DMS53 (cell line): ENCODE measurements around the gene FAXDC2.

ENCODE experiments used
- DNase-seq: peaks from one replicate; lab custom pipeline; 2025; lab: John Stamatoyannopoulos, UW

Gene FAXDC2

DNA sequence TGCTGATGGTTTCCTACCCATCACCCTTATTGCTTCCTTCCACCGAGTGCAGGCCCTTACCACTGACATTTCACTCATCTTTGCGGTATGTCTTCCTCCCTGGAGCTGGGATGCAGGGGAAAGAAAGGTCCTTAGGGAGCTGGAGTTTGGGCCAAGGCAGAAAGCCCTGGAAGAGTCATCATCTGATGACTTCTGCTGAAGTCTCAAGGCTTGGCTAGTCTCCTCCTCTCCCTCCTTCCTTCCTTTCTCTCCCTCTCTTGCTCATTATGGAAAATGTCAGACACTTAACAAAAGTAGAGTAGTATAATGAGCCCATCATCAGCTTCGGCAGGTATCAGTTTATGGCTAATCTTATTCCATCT is 55.2 kb downstream of the FAXDC2 start:
- DNase-seq: no peak

DNA sequence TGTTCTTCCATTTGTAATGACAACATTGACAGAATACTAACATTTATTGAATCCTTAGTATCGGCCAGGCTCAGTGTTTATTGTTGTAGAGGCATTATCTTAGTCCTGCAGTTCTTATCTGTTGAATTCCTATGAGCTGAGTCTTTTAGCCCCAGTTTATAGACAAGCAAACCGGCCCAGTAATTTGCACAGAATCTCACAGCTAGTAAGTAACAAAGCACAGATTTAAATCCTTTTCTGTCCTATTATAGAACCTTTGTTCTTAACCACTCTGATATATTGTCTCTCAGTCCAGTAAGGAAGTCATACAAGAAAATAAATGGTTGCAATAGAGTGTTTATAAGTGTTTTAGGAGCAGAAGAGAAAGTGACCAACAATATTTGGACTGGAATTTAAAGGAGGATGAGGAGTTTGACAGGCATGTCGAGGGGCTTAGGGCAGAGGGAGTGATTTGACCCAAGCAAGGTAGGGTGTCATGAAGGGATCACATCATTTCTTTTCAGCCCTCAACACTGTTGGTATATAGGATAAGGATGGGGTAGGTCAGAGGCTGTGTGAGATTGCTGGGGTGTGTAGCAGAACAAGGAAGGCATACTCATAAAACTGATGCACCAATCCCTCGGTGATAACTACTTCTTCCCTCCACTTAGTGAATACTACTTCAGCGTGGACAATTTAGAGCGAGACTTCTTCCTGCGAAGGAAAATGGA is 55.7 kb downstream of the FAXDC2 start:
- no peak for DNase-seq

DNA sequence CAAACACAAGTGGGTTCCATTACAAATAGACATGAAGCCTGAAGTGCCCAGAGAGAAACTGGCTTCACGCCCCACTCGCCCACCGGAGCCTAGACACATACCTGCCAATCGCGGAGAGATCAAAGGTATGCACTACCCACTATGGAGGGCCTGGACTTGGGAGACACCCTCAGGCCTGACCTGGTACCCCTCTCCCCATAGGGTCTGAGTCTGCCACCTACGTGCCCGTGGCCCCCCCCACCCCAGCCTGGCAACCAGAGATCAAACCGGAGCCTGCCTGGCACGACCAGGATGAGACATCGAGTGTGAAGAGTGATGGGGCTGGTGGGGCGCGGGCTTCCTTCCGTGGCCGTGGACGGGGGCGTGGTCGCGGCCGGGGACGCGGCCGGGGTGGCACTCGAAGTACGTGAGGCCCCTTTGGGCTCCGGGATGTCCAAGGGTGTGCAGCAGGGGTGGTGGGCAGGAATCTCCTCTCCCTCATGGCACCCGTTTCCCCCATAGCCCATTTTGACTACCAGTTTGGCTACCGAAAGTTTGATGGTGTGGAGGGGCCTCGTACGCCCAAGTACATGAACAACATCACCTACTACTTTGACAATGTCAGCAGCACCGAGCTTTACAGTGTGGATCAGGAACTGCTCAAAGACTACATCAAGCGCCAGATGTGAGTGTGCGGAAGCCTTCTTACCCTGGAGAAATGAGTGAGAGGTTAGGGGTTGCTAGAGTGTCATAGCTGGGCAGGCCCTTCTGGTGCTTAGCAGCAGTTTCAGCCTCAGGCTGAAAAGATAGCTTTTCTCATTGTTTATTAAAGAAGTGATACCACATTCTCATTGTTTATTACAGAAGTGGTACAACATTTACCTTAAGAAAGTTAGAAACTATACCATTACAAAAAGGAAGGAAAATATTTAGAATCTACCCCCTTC is 56.5 kb downstream of the FAXDC2 start:
- no peak for DNase-seq

DNA sequence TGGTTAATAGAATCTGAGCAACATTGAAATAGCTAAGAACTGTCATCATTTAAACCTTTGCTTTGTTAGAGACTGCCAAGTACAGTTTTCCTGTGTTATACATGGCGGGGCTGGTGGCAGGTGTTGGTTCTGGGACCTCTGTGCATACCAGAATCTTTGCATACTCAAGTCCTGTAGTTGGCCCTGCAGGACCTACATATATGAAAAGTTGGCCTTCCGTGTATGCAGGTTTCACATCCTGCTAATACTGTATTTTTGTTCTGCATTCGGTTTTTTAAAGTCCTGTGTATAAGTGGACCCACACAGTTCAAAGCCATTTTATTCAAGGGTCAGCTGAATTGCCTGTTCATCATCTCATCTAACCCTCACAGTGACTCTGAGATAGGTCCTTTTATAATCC is 58.9 kb downstream of the FAXDC2 start:
- no peak for DNase-seq

DNA sequence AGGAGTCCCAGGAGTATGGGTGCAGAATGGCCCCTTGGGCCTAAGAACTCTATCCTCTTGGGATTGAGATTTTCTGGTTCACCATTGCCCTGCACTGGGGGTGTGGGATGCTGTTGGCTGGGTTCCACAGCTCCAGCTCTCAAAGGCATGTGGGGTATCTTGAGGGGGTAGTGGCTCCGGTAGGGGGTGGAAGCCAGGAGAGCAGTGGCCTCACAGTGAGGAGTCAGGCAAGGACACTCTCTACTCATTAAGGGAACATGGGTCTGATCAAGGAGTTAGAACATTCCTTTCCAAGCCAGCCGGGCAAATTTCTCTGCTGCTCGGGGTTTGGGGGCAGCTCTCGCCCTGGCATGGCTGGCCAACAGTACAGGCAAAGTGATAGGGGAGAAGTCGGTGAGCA is 62.2 kb downstream of the FAXDC2 start:
- no peak for DNase-seq

DNA sequence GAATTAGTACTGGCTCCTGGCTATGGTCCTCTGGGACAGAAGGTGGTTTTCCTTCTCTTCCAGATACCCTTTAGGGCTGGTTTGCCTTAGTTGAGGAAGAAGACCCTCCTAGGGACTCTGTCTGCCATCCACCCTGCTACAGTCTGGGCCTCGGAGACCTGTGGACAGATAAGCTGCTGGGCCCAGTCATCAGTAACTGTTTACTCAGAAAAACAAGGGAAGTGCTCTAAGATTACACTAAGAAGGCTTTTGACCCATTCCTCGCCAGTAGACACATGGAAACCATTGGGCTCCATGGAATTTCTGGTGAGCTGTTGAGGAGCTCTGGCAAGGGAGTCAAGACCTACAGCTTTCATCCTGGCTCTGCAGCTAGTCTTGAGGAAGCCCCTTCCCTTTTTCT is 64.0 kb downstream of the FAXDC2 start:
- DNase-seq: no peak

DNA sequence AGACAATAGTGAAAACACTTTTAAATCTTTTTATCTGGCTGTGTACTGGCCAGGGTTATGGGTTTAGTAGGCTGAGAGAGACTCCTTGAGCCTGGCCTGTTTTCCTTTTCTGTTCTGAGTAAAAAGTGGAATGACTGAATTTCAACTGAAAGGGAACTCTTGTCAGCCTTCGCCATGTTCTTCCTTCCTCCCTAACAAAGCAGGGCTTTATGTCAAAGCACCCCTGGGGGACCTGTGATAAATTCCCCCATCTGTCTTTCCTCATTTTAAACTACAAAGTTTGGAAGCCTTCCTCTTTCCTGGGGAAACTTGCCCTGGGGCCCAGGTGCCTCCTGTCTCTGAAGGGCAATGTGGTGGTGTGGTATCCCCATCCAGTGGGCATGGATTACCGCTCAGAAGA is 65.5 kb downstream of the FAXDC2 start:
- DNase-seq: no peak

DNA sequence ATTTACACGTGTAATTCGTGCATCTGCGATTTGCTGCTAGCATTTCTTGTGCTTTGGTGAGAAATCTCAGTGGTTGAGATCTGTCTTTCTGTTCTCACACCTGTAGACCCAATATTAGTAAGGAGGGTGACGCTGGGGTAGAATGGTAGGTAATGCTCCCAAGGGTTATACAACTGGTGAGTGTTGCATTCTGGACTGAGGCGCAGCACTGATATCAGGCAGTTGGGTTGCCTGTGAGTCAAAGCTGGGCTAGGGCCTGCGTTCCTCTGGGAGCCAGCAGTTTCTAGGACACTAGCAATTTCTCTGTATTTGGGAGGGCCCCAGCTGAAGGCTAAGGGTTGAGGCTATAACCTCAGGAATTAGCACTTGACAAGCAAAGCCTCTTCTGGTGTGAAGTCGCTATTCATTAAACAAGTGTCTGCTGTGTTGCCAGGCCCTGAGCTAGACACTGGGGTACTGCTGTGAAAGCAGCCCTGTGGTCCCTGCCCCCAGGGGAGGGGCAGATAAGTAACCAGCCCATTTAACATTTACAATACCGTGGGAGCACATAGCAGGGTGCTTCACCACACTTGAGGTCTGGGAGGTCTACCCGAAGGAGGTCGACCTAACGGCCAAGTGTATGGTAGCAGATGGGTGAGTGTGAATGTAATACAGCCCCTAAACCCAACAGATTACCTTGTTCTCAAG is 66.5 kb downstream of the FAXDC2 start:
- DNase-seq: no peak

DNA sequence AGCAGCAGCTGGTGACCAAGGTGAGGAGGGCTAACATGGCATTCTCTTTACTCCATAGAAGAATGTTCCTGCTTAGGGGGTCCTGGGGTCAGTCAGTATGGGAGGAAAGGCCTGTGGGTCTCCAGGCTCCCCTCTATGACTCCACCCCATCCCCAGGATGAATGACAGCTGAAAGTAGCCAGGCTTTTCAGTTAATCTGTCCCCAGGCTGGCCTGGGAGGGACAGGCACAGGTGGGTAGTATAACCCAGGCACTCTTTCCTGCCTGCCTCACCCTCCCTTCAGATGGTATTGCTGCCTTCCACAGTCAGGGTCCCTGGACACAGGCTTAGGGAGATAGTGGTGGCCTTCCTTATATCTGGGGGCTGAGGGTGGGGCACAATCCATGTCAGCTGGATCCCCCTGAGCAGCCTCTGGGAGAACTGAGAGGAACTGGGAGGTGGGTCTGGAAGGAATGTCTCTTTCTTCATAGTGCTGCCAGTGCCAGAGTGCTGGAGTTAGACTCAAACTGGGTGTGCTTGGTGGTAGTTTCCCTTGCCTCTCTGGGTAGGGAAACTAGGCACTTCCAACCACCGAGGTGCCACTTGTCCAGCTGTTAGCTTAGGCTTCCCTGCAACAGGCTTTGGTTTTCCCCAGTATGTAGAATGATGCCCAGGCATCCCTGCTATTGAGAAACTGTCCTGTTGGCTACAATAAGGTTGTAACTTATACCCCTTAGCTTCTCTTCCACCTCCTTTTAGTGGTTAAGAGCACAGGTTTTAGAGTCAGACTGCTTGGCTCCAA is 67.4 kb downstream of the FAXDC2 start:
- DNase-seq: no peak

DNA sequence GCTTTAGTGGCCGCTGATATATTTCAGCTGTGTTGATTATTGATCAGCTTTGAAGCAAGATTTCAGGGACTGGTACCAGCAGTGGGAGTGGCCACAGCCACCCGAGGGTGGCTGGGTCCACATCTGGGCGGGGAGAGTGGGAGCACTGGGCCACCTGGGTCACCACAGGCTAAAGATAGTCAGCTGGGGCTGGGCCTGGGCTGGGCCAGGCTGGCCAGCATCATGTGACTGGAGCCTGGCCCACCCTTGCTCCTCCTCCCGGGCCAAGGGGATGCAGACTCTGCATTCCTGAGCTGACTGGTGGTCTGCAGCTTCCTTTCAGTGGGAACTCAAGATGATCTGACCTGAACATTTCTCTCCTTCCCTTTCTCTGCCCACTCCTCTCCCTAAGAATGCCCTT is 68.1 kb downstream of the FAXDC2 start:
- DNase-seq: no peak

DNA sequence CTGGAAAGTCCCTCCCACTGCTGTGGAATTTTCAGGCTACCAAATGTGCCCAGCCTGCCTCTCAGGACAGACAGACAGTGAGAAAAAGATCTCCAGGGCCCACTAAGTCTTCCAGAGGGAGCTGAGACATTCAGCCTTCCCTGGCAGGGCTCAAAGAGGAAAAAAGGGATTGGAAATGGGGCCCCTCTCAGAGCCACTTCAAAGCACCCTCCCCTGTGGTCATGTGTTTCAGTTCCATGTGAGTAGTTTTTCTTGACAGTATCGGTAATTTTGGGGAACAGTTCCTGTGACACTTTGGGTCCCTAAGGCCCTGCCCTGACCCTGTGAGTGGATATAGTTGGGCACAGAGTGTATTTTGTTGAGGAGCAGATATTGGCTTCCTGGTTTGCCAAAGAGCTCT is 70.3 kb downstream of the FAXDC2 start:
- DNase-seq: no peak

DNA sequence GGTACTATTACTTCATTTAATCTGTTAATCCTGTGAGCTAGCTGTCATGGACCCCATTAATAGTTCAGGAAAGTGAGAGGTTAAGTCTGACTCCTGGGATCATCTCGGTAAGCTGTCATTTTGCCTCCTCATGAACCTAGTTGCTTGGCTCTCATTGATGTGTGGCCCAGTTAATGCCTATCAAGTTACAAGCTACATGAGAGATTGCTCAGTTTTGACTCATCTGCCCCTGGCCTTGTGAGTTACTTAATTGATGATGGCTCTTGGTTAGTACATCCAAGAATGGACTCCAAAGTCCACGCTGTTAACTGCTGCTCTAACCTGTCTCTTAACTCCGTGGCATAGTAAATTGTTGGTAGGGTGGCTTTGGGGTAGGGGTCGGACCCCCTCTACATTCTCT is 71.3 kb downstream of the FAXDC2 start:
- DNase-seq: peak; percentile 30

DNA sequence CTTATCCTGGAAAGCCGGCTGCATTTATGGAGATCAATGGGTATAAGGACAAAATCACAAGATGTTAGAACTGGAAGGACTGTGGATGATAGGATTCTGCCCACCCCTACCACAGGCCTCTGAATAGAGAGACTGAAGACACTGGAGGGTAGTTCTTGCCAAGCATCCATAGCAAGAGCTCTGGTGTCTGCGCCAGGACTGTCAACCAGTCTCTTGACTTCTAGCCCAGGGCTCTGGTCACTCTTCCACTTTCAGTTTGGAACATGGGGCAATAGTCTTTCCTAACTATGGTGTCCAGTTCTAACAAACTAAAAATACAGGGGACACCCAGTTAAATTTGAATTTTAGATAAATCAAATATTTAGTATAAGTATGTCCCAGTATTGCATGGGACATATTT is 71.9 kb downstream of the FAXDC2 start:
- no peak for DNase-seq

DNA sequence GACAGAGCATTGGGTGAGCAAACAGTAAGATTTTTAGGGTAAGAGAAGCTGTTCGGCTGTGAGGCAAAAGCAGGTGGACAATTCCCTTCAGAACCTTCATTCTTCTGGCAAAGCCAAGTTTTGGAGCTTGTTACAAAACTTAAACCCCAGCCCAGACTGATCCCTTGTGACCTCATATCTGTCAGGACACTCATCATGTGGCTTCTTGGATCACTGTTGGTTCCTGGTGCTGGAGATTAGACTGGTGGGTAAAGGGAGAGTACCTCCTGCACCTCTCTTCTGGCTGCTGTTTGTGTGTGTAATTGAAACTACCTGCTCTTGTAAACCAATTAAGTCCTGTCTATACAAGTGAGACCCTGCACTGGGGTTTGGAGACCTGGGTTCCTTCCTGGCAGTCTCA is 74.2 kb downstream of the FAXDC2 start:
- DNase-seq: no peak

DNA sequence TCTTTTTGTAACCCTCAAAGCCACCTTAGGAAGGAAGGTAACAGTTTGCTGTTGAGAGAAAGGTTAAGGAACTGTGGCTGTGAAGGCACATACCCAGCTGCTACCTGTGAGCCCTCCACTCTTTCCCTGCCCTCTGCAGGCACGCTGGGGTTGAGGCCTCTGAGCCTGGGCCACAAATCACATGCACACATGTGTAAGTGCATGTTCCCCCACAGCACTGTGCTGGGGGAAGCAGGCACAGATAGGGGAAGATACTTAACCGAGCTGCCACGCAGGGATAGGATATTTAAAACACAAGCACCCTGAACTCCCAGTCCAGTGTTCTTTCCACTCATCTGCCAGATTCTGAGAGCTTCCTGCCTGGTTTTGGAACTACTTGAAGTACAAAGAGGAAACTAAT is 77.1 kb downstream of the FAXDC2 start:
- no peak for DNase-seq

DNA sequence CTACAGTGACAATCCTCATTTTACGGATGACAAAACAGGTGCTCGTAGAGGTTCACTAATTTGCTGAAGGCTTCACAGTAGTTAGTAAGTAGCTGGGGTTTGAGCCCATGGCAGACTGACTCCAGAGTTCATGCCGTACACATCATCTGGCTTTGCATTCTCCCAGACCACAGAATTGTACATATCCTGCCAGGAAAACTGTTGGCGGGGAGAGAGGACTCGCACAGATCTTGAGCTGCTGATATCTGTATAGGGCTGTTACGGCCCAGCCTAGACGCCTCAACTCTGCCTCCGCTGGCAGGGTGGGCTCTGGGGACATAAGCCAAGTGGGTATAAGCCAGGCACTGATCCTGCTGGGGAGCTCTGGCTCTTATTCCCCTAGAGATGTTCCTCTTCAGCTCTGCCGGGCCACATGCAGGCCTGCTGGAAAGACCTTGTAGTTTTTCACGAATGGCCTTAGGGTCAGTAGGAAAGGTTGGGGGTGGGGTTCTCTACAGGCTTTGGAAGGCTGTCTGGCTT is 79.0 kb downstream of the FAXDC2 start:
- DNase-seq: no peak

DNA sequence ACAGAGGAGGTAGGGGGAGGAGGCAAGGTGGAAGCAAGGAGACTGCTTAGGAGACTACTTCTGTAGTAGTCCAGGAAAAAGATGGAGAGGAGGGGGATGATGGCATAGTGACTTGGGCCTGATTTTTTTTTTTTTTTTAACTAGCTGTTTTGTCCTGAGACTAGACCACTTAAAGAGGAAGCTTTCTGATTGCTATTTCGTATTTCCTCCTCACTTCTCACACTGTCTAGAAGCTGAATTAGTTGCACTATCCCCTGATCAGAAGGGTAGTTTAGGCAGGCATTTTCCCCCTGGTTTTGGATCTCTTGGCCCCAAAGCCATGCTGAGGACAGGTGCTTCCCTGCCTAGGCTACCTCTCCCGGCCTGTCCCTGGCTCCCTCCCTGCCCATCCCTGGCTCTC is 80.3 kb downstream of the FAXDC2 start:
- DNase-seq: no peak
